Measurements from ENCODE around the gene DPYD.

Gene DPYD

GRCh38 chr1:97567000-97567749 lies 353.7 kb downstream of the DPYD start:
- no peak for TF ChIP-seq EZH2 (IDR thresholded peaks at IDR 0.05; ENCODE audit: borderline replicate concordance, low read length)
- TF ChIP-seq, protein P1, sequence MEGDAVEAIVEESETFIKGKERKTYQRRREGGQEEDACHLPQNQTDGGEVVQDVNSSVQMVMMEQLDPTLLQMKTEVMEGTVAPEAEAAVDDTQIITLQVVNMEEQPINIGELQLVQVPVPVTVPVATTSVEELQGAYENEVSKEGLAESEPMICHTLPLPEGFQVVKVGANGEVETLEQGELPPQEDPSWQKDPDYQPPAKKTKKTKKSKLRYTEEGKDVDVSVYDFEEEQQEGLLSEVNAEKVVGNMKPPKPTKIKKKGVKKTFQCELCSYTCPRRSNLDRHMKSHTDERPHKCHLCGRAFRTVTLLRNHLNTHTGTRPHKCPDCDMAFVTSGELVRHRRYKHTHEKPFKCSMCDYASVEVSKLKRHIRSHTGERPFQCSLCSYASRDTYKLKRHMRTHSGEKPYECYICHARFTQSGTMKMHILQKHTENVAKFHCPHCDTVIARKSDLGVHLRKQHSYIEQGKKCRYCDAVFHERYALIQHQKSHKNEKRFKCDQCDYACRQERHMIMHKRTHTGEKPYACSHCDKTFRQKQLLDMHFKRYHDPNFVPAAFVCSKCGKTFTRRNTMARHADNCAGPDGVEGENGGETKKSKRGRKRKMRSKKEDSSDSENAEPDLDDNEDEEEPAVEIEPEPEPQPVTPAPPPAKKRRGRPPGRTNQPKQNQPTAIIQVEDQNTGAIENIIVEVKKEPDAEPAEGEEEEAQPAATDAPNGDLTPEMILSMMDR (IDR thresholded peaks at IDR 0.05; ENCODE audit: low read length), result no peak
- H3K4me2 ChIP-seq (ENCODE audit: low read length), result no peak overlapping the region
- no peak overlapping the region for H3K9ac ChIP-seq (ENCODE audit: low read length)
- H3K36me3 ChIP-seq (ENCODE audit: insufficient read depth, low read length), result no peaks in the 10 kb centered on the region
- H3K27ac ChIP-seq (ENCODE audit: low read depth, low read length, poor library complexity, severe bottlenecking), result no peak overlapping the region
- H3K9me3 ChIP-seq (ENCODE audit: low read length), result no peaks in the 10 kb centered on the region
- no peaks in the 10 kb centered on the region for H3K9me2 ChIP-seq (ENCODE audit: low read depth, low read length)
- no peak overlapping the region for H2AFZ ChIP-seq (ENCODE audit: low read length)
- no peak overlapping the region for H3K4me3 ChIP-seq (ENCODE audit: low read depth, low read length, poor library complexity, severe bottlenecking)
- no peaks in the 10 kb centered on the region for H4K20me1 ChIP-seq (ENCODE audit: insufficient read depth, low read length)
- no peaks in the 10 kb centered on the region for H3F3A ChIP-seq (ENCODE audit: insufficient read depth, low read length)
- H3K79me2 ChIP-seq (ENCODE audit: insufficient read depth, low read length), result no peaks in the 10 kb centered on the region
- H3K27me3 ChIP-seq (ENCODE audit: insufficient read depth, low read length), result no peaks in the 10 kb centered on the region
- no peaks in the 10 kb centered on the region for H3K4me1 ChIP-seq (ENCODE audit: insufficient read depth, low read length, severe bottlenecking)

GRCh38 chr1:97565886-97566285 lies 354.9 kb downstream of the DPYD start:
- Histone ChIP-seq H3K79me2 (ENCODE audit: insufficient read depth, low read length) (no peaks in the 10 kb centered on the region), H3K36me3 (ENCODE audit: insufficient read depth, low read length) (no peaks in the 10 kb centered on the region), H3K4me2 (ENCODE audit: low read length) (no peak overlapping the region), H3K4me3 (ENCODE audit: low read depth, low read length, poor library complexity, severe bottlenecking) (no peak overlapping the region), H3K4me1 (ENCODE audit: insufficient read depth, low read length, severe bottlenecking) (no peaks in the 10 kb centered on the region), H2AFZ (ENCODE audit: low read length) (no peak overlapping the region), H3K9ac (ENCODE audit: low read length) (no peak overlapping the region), H3K9me3 (ENCODE audit: low read length) (no peaks in the 10 kb centered on the region), H4K20me1 (ENCODE audit: insufficient read depth, low read length) (no peaks in the 10 kb centered on the region), H3K9me2 (ENCODE audit: low read depth, low read length) (no peaks in the 10 kb centered on the region), H3K27ac (ENCODE audit: low read depth, low read length, poor library complexity, severe bottlenecking) (no peak overlapping the region), H3F3A (ENCODE audit: insufficient read depth, low read length) (no peaks in the 10 kb centered on the region), H3K27me3 (ENCODE audit: insufficient read depth, low read length) (no peaks in the 10 kb centered on the region)
- TF ChIP-seq, protein P1 (IDR thresholded peaks at IDR 0.05; ENCODE audit: low read length), result no peak
- no peak for TF ChIP-seq EZH2 (IDR thresholded peaks at IDR 0.05; ENCODE audit: borderline replicate concordance, low read length)

DNA sequence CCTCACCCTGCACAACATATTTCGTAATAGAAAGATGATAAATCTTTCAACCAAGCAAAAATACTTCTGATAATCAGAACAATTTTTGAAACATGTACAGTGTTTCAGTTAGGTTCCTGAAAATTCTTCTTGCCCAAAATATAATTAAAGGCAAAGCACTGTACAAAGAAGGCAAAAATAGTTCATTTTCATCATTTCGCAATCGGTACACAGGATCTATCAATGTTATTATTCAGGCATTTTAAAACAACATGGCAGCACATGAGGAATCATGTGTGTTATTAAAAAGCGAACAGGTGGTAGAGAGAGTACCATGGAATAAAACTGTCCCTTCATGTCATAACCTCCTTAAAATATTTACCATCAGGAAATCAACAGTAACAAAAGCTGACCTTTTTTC lies 356.9 kb downstream of the DPYD start:
- no peaks in the 10 kb centered on the region for H3K9me2 ChIP-seq (ENCODE audit: low read depth, low read length)
- no peaks in the 10 kb centered on the region for H3K27me3 ChIP-seq (ENCODE audit: insufficient read depth, low read length)
- H2AFZ ChIP-seq (ENCODE audit: low read length), result no peak overlapping the region
- no peak for TF ChIP-seq EZH2 (IDR thresholded peaks at IDR 0.05; ENCODE audit: borderline replicate concordance, low read length)
- TF ChIP-seq, protein P1 (IDR thresholded peaks at IDR 0.05; ENCODE audit: low read length), result no peak
- no peak overlapping the region for H3K27ac ChIP-seq (ENCODE audit: low read depth, low read length, poor library complexity, severe bottlenecking)
- H3F3A ChIP-seq (ENCODE audit: insufficient read depth, low read length), result no peaks in the 10 kb centered on the region
- H3K9ac ChIP-seq (ENCODE audit: low read length), result no peak overlapping the region
- H3K4me3 ChIP-seq (ENCODE audit: low read depth, low read length, poor library complexity, severe bottlenecking), result no peak overlapping the region
- H3K4me2 ChIP-seq (ENCODE audit: low read length), result no peak overlapping the region
- no peaks in the 10 kb centered on the region for H4K20me1 ChIP-seq (ENCODE audit: insufficient read depth, low read length)
- no peaks in the 10 kb centered on the region for H3K9me3 ChIP-seq (ENCODE audit: low read length)
- no peaks in the 10 kb centered on the region for H3K36me3 ChIP-seq (ENCODE audit: insufficient read depth, low read length)
- no peaks in the 10 kb centered on the region for H3K4me1 ChIP-seq (ENCODE audit: insufficient read depth, low read length, severe bottlenecking)
- no peaks in the 10 kb centered on the region for H3K79me2 ChIP-seq (ENCODE audit: insufficient read depth, low read length)

Data from OCI-LY1 (cell line).